A549 (cell line): ENCODE data around the gene CASTOR2. TPM values are rescaled to one million over a fixed set of nuclear protein-coding genes. Genes with fewer than 3 reads are reported as not detected.

ENCODE experiments used
- ATAC-seq, 2 experiments: fragments of 200-7000 bp in 1 of 2; fragments of >200 bp in 1 of 2; cut with Nextera tagmentation in 1 of 2; cut with Tn5 transposase in 1 of 2; 3 replicates each; pipeline versions ENCODE4 v1.8.0 to v1.9.1; 2018 to 2020; ENCODE audit warnings: mild to moderate bottlenecking in 1 of 2, moderate library complexity in 1 of 2
- CTCF ChIA-PET: fragments of 300-600 bp; sonication (Branson Sonifier 250); formaldehyde crosslinking; extraction: SDS; loops from one replicate; lab custom pipeline; 2021; ENCODE audit warnings: antibody characterized with exemption, inconsistent platforms; lab: Yijun Ruan, JAX
- POLR2A ChIA-PET: fragments of 350-600 bp; formaldehyde crosslinking; extraction: SDS; loops from one replicate; lab custom pipeline; 2021; ENCODE audit warnings: antibody characterized with exemption, inconsistent platforms; lab: Yijun Ruan, JAX
- DNase-seq, 2 experiments: peaks; one replicate each; pipeline versions ENCODE4 v3.0.0 to v3.0.0-alpha.2; 2011 to 2016; ENCODE audit warnings: low read depth in 1 of 2, low spot score in 1 of 2
- FAIRE-seq: peaks from 2 replicates; lab custom pipeline; 2011; peaks lifted over from hg19 to GRCh38; lab: Jason Lieb, UNC
- H3K27ac ChIP-seq, 2 experiments: fragments of >200 bp; sonication (Bioruptor Twin); formaldehyde crosslinking; 3 replicates each; pipeline ENCODE4 v1.5.1; 2016 to 2017
- H3K4me1 ChIP-seq: fragments of >200 bp; sonication (Bioruptor Twin); formaldehyde crosslinking; 3 replicates; pipeline ENCODE4 v1.6.1; 2016
- H3K4me2 ChIP-seq: fragments of >200 bp; sonication (Bioruptor Twin); formaldehyde crosslinking; 3 replicates; pipeline ENCODE4 v1.6.1; 2016
- H3K4me3 ChIP-seq: fragments of >200 bp; sonication (Bioruptor Twin); formaldehyde crosslinking; 3 replicates; pipeline ENCODE4 v1.5.1; 2016
- H3K9me3 ChIP-seq: fragments of >200 bp; sonication (Bioruptor Twin); formaldehyde crosslinking; 3 replicates; pipeline ENCODE4 v1.6.1; 2016
- CBX2 ChIP-seq: fragments of 200-600 bp; sonication (generic); IDR thresholded peaks from 2 replicates; pipeline ENCODE4 v1.6.1; 2016; ENCODE audit warnings: low read depth, mild to moderate bottlenecking, borderline replicate concordance
- CBX8 ChIP-seq: fragments of 200-600 bp; sonication (generic); IDR thresholded peaks from 2 replicates; pipeline ENCODE4 v1.6.1; 2016
- CEBPB ChIP-seq, 2 experiments: fragments of >200 bp in 1 of 2; sonication (Bioruptor Twin) in 1 of 2; formaldehyde crosslinking in 1 of 2; IDR thresholded peaks; 2 replicates each; pipeline ENCODE4 v1.6.1; 2012 to 2016
- CHD2 ChIP-seq: fragments of 150-350 bp; IDR thresholded peaks from 2 replicates; pipeline ENCODE4 v1.6.1; 2014; ENCODE audit warnings: low read length; ENCODE audit not compliant: partially characterized antibody
- CHD4 ChIP-seq: fragments of 200-600 bp; sonication (generic); IDR thresholded peaks from 2 replicates; pipeline ENCODE4 v1.6.1; 2016; ENCODE audit warnings: antibody characterized with exemption, mild to moderate bottlenecking, borderline replicate concordance
- HOXB5 ChIP-seq: fragments of 250-450 bp; sonication (Bioruptor Pico); IDR thresholded peaks from 2 replicates; pipeline ENCODE4 v1.5.0; 2020; ENCODE audit warnings: mild to moderate bottlenecking, moderate library complexity
- JUN ChIP-seq, 2 experiments: fragments of >200 bp; sonication (Bioruptor Twin); formaldehyde crosslinking; IDR thresholded peaks; 2 replicates in 1 of 2; 3 replicates in 1 of 2; pipeline ENCODE4 v1.6.1; 2016 to 2017
- JUNB ChIP-seq: fragments of >200 bp; sonication (Bioruptor Twin); formaldehyde crosslinking; IDR thresholded peaks from 2 replicates; pipeline ENCODE4 v1.6.1; 2016
- KDM5A ChIP-seq: fragments of 200-600 bp; sonication (generic); IDR thresholded peaks from 2 replicates; pipeline ENCODE4 v1.6.1; 2016; ENCODE audit warnings: antibody characterized with exemption, mild to moderate bottlenecking
- MAFK ChIP-seq: fragments of 450-650 bp; IDR thresholded peaks from 2 replicates; pipeline ENCODE4 v1.6.1; 2014; ENCODE audit not compliant: partially characterized antibody
- MYC ChIP-seq: IDR thresholded peaks from 2 replicates; pipeline ENCODE4 v1.6.1; 2012; ENCODE audit warnings: mild to moderate bottlenecking, inconsistent platforms, low read length, improper control_type of control experiment, borderline replicate concordance
- NFE2L2 ChIP-seq: fragments of 150-350 bp; conservative IDR thresholded peaks from 2 replicates; pipeline ENCODE4 v1.6.1; 2014; ENCODE audit warnings: low read length
- NPAS2 ChIP-seq: fragments of 250-450 bp; sonication (Bioruptor Pico); IDR thresholded peaks from 2 replicates; pipeline ENCODE4 v1.8.0; 2022; ENCODE audit warnings: mild to moderate bottlenecking, moderate library complexity, borderline replicate concordance
- PHF8 ChIP-seq: fragments of 200-600 bp; sonication (generic); IDR thresholded peaks from 2 replicates; pipeline ENCODE4 v1.6.1; 2016; ENCODE audit warnings: low read depth, mild to moderate bottlenecking, antibody characterized with exemption, moderate library complexity, borderline replicate concordance
- POLR2AphosphoS2 ChIP-seq: conservative IDR thresholded peaks from 2 replicates; pipeline ENCODE4 v1.6.1; 2012; ENCODE audit warnings: low read length, improper control_type of control experiment, inconsistent platforms
- RAD21 ChIP-seq, 2 experiments: fragments of >200 bp in 1 of 2; sonication (Bioruptor Twin) in 1 of 2; formaldehyde crosslinking in 1 of 2; IDR thresholded peaks in 1 of 2; conservative IDR thresholded peaks in 1 of 2; 2 replicates in 1 of 2; 3 replicates in 1 of 2; pipeline ENCODE4 v1.6.1; 2012 to 2018; ENCODE audit warnings: inconsistent platforms in 1 of 2
- RCOR1 ChIP-seq: fragments of 150-350 bp; IDR thresholded peaks from 2 replicates; pipeline ENCODE4 v1.6.1; 2014; ENCODE audit warnings: antibody characterized with exemption, low read length, low read depth
- SMC3 ChIP-seq: fragments of >200 bp; sonication (Bioruptor Twin); formaldehyde crosslinking; IDR thresholded peaks from 3 replicates; pipeline ENCODE4 v1.6.1; 2018; ENCODE audit warnings: inconsistent platforms
- TP53 ChIP-seq: fragments of 250-450 bp; sonication (Bioruptor Pico); IDR thresholded peaks from 2 replicates; pipeline ENCODE4 v1.5.0; 2021; ENCODE audit warnings: mild to moderate bottlenecking, moderate library complexity
- ZFP36 ChIP-seq: fragments of 450-650 bp; IDR thresholded peaks from 2 replicates; pipeline ENCODE4 v1.6.1; 2014; ENCODE audit warnings: borderline replicate concordance; ENCODE audit not compliant: partially characterized antibody
- WGBS: methylation state at CpG from one replicate; pipeline ENCODE4 v1.1.6; 2017; ENCODE audit errors: missing lambda C conversion rate; 5-methylcytosine and 5-hydroxymethylcytosine counted together
- polyA plus RNA-seq, 4 experiments: library from polyadenylated mRNA; depleted of rRNA in 3 of 4; stranded (reverse); fragments of >200 nt; fragmentation: RNase III in 1 of 4; extraction: RNeasy Plus Mini Kit Qiagen cat#74134 plus additional on column Dnase treatment in 1 of 4; gene quantifications; 2 replicates in 3 of 4; 3 replicates in 1 of 4; pipeline ENCODE4 v1.2.3, GENCODE V29; 2011 to 2017
- TF ChIP-seq, protein P1 (sequence below): fragments of >200 bp; sonication (Bioruptor Twin); formaldehyde crosslinking; IDR thresholded peaks from 2 replicates; pipeline ENCODE4 v1.6.1; 2016
- TF ChIP-seq, protein P2 (sequence below): fragments of >200 bp; sonication (Bioruptor Twin); formaldehyde crosslinking; IDR thresholded peaks from 3 replicates; pipeline ENCODE4 v1.5.1; 2016
- TF ChIP-seq, protein P3 (sequence below): IDR thresholded peaks from 2 replicates; pipeline ENCODE4 v1.6.1; 2012
- TF ChIP-seq, protein P4 (sequence below): fragments of 250-450 bp; sonication (Bioruptor Pico); IDR thresholded peaks from 2 replicates; pipeline ENCODE4 v1.5.0; 2020; ENCODE audit warnings: low read depth, mild to moderate bottlenecking, moderate library complexity
- TF ChIP-seq, protein P5 (sequence below): IDR thresholded peaks from 2 replicates; pipeline ENCODE4 v1.6.1; 2012
- TF ChIP-seq, protein P6 (sequence below): fragments of >200 bp; sonication (Bioruptor Twin); formaldehyde crosslinking; IDR thresholded peaks from 3 replicates; pipeline ENCODE4 v1.6.1; 2016

The CASTOR2 gene
- polyA plus RNA-seq, 2 of the 4 experiments (the other 2 are of a cell fraction): 5.2 to 6.0 TPM

DNA sequence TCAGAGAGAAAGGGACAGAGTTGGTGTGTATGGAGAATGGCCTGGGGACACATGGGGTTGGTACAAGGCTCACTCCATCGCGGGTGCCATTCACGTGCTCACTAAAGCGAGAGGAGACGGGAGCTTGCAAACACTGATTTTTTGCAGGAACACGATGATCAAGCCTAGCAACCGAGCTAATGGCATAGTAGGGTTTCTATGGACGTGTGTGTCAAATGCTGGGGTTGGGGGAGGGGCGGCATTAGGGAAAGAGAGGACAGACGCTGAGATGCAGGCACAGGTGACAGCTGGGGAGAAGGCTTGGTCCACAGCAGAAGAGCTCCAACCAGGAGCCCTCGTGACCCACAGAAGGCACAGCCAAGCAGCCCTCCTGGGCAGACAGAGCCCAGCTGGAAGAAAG, 75.2 kb downstream of the CASTOR2 start:
- Histone ChIP-seq H3K4me1 (no peaks in the 10 kb centered on the region), H3K4me2 (no peak overlapping the region), H3K4me3 (no peak overlapping the region), H3K9me3 (no peaks in the 10 kb centered on the region), H3K27ac (no peak overlapping the region)
- TF ChIP-seq ZFP36 (no peak), CBX8 (no peak), CBX2 (no peak), JUNB (no peak), TP53 (CRISPR knock-in tag) (no peak), CHD4 (no peak), HOXB5 (no peak), JUN (IDR thresholded peaks at IDR 0.05) (no peak), KDM5A (no peak), MYC (no peak), NFE2L2 (no peak), NPAS2 (CRISPR knock-in tag) (no peak), SMC3 (no peak)
- TF ChIP-seq, protein P1, sequence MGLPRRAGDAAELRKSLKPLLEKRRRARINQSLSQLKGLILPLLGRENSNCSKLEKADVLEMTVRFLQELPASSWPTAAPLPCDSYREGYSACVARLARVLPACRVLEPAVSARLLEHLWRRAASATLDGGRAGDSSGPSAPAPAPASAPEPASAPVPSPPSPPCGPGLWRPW: no peak
- TF ChIP-seq, protein P2, sequence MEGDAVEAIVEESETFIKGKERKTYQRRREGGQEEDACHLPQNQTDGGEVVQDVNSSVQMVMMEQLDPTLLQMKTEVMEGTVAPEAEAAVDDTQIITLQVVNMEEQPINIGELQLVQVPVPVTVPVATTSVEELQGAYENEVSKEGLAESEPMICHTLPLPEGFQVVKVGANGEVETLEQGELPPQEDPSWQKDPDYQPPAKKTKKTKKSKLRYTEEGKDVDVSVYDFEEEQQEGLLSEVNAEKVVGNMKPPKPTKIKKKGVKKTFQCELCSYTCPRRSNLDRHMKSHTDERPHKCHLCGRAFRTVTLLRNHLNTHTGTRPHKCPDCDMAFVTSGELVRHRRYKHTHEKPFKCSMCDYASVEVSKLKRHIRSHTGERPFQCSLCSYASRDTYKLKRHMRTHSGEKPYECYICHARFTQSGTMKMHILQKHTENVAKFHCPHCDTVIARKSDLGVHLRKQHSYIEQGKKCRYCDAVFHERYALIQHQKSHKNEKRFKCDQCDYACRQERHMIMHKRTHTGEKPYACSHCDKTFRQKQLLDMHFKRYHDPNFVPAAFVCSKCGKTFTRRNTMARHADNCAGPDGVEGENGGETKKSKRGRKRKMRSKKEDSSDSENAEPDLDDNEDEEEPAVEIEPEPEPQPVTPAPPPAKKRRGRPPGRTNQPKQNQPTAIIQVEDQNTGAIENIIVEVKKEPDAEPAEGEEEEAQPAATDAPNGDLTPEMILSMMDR: no peak
- TF ChIP-seq, protein P3, sequence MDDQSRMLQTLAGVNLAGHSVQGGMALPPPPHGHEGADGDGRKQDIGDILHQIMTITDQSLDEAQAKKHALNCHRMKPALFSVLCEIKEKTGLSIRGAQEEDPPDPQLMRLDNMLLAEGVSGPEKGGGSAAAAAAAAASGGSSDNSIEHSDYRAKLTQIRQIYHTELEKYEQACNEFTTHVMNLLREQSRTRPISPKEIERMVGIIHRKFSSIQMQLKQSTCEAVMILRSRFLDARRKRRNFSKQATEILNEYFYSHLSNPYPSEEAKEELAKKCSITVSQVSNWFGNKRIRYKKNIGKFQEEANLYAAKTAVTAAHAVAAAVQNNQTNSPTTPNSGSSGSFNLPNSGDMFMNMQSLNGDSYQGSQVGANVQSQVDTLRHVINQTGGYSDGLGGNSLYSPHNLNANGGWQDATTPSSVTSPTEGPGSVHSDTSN: no peak
- no peak for DNase-seq
- no peak for FAIRE-seq
- 87% methylated on average over 11 of the region's 11 CpGs for WGBS
- no peak for ATAC-seq
- CTCF ChIA-PET: no interaction called here
- POLR2A ChIA-PET: no interaction called here

DNA sequence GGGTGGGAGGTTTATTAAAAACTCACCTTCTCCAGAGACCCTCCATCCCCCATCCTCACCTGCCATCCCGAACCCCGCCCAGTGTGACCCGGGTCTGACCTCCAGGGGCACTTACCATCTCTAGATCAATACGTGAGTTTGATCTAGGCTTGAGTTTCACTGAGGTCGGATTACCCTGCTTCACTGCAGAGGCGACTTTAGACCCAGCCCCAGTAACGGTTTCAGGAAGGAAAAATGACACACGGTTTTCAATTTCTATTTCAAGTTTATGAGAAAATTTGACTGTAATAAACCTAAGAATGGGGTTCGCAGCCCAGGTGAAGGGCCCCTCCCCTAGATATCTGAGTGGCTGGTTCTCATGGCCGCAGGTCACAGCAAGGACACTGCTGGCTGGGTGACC, 76.0 kb downstream of the CASTOR2 start:
- Histone ChIP-seq H3K4me3 (no peak overlapping the region), H3K4me2 (no peak overlapping the region), H3K9me3 (no peaks in the 10 kb centered on the region), H3K27ac (no peak overlapping the region), H3K4me1 (no peaks in the 10 kb centered on the region)
- DNase-seq: no peak
- no peak for ATAC-seq
- ChIA-PET CTCF (no interaction called here), POLR2A (no interaction called here)
- 82% methylated on average over 10 of the region's 10 CpGs for WGBS
- no peak for FAIRE-seq
- TF ChIP-seq RAD21 (conservative IDR thresholded peaks at IDR 0.05 in 1 of 2, IDR thresholded peaks at IDR 0.05 in 1 of 2): no peak
- no peak for TF ChIP-seq PHF8
- TF ChIP-seq, protein P4, sequence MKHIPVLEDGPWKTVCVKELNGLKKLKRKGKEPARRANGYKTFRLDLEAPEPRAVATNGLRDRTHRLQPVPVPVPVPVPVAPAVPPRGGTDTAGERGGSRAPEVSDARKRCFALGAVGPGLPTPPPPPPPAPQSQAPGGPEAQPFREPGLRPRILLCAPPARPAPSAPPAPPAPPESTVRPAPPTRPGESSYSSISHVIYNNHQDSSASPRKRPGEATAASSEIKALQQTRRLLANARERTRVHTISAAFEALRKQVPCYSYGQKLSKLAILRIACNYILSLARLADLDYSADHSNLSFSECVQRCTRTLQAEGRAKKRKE (CRISPR knock-in tag): no peak
- TF ChIP-seq, protein P5, sequence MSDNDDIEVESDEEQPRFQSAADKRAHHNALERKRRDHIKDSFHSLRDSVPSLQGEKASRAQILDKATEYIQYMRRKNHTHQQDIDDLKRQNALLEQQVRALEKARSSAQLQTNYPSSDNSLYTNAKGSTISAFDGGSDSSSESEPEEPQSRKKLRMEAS: no peak
- TF ChIP-seq ZFP36: no peak
- TF ChIP-seq, protein P3: no peak
- TF ChIP-seq, protein P6, sequence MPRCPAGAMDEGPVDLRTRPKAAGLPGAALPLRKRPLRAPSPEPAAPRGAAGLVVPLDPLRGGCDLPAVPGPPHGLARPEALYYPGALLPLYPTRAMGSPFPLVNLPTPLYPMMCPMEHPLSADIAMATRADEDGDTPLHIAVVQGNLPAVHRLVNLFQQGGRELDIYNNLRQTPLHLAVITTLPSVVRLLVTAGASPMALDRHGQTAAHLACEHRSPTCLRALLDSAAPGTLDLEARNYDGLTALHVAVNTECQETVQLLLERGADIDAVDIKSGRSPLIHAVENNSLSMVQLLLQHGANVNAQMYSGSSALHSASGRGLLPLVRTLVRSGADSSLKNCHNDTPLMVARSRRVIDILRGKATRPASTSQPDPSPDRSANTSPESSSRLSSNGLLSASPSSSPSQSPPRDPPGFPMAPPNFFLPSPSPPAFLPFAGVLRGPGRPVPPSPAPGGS: no peak
- TF ChIP-seq CEBPB (IDR thresholded peaks at IDR 0.05): no peak
- no peak for TF ChIP-seq MAFK
- TF ChIP-seq CBX8: no peak
- no peak for TF ChIP-seq POLR2AphosphoS2
- no peak for TF ChIP-seq CHD2
- no peak for TF ChIP-seq RCOR1
